GM12878 (cell line): Measurements from ENCODE around the gene DDHD1. TPM values are rescaled to one million over a fixed set of nuclear protein-coding genes. Genes with fewer than 3 reads are reported as not detected.

Source experiments
- ATAC-seq: fragments of 200-7000 bp; cut with Tn5 transposase; 3 replicates; pipeline ENCODE4 v1.9.1; 2020; ENCODE audit warnings: mild to moderate bottlenecking, moderate library complexity
- BruUV-seq: library from RNA; stranded (reverse); fragments of 400-500 nt; replicated peaks from 2 replicates; lab custom pipeline; 2021; lab: Mats Ljungman, UMichigan
- CTCF ChIA-PET: fragments of 300-600 bp; sonication (Branson Sonifier 250); formaldehyde crosslinking; extraction: SDS; loops from one replicate; lab custom pipeline; 2021; ENCODE audit warnings: inconsistent platforms; lab: Yijun Ruan, JAX
- POLR2A ChIA-PET: fragments of 350-600 bp; formaldehyde crosslinking; extraction: SDS; loops from one replicate; lab custom pipeline; 2021; ENCODE audit warnings: inconsistent platforms; lab: Charles Lee
- RAD21 ChIA-PET: fragments of 300-600 bp; sonication (Branson Sonifier 250); formaldehyde crosslinking; loops from one replicate; lab custom pipeline; 2023; ENCODE audit warnings: antibody characterized with exemption; ENCODE audit not compliant: unreplicated experiment; lab: Charles Lee
- SMC1A ChIA-PET: fragments of 300-600 bp; sonication (Branson Sonifier 250); formaldehyde crosslinking; loops from one replicate; lab custom pipeline; 2023; ENCODE audit not compliant: unreplicated experiment, uncharacterized antibody; lab: Charles Lee
- DNase-seq: peaks from one replicate; pipeline ENCODE4 v3.0.0-alpha.2; 2011; ENCODE audit warnings: low read depth, low spot score
- FAIRE-seq: peaks from 3 replicates; lab custom pipeline; 2011; peaks lifted over from hg19 to GRCh38; lab: Jason Lieb, UNC
- H2AFZ ChIP-seq: 2 replicates; pipeline ENCODE4 v1.6.0; 2011; ENCODE audit warnings: low read depth, low read length, control low read depth; ENCODE audit not compliant: control insufficient read depth
- H3K27ac ChIP-seq: 2 replicates; pipeline ENCODE4 v1.5.1; 2011; ENCODE audit warnings: control low read depth; ENCODE audit not compliant: control insufficient read depth, insufficient read depth
- H3K27me3 ChIP-seq, 2 experiments: replicated peaks in 1 of 2; 2 replicates each; pipeline versions ENCODE4 v1.6.0 to v1.6.1; 2011; ENCODE audit warnings: low read length in 1 of 2; ENCODE audit not compliant: control insufficient read depth in 2 of 2, insufficient read depth in 2 of 2
- H3K36me3 ChIP-seq, 2 experiments: 2 replicates each; pipeline ENCODE4 v1.5.1; 2011; ENCODE audit warnings: low read length in 1 of 2; ENCODE audit not compliant: control insufficient read depth in 2 of 2, insufficient read depth in 2 of 2
- H3K4me1 ChIP-seq: 2 replicates; pipeline ENCODE4 v1.6.1; 2011; ENCODE audit warnings: mild to moderate bottlenecking, low read length, moderate library complexity, mixed read lengths; ENCODE audit not compliant: control insufficient read depth, insufficient read depth
- H3K4me2 ChIP-seq: 2 replicates; pipeline ENCODE4 v1.6.0; 2011; ENCODE audit warnings: control low read depth; ENCODE audit not compliant: control insufficient read depth, insufficient read depth
- H3K4me3 ChIP-seq: fragments of 200-600 bp; sonication (generic); 2 replicates; pipeline ENCODE4 v1.5.1; 2016
- H3K79me2 ChIP-seq: 2 replicates; pipeline ENCODE4 v1.6.0; 2011; ENCODE audit warnings: low read length; ENCODE audit not compliant: control insufficient read depth, insufficient read depth
- H3K9ac ChIP-seq: 2 replicates; pipeline ENCODE4 v1.8.0; 2011; ENCODE audit warnings: low read length, control low read depth, mixed read lengths; ENCODE audit not compliant: control insufficient read depth, insufficient read depth
- H3K9me3 ChIP-seq: replicated peaks from 3 replicates; pipeline ENCODE4 v1.5.1; 2011; ENCODE audit warnings: mild to moderate bottlenecking, low read length; ENCODE audit not compliant: control insufficient read depth, insufficient read depth
- H4K20me1 ChIP-seq: 2 replicates; pipeline ENCODE4 v1.6.0; 2011; ENCODE audit not compliant: control insufficient read depth, insufficient read depth
- BCL11A ChIP-seq: IDR thresholded peaks from 2 replicates; pipeline ENCODE4 v1.6.1; 2011; ENCODE audit warnings: low read depth, low read length
- CHD4 ChIP-seq: fragments of 200-600 bp; sonication (generic); IDR thresholded peaks from 2 replicates; pipeline ENCODE4 v1.6.1; 2016; ENCODE audit warnings: mild to moderate bottlenecking
- CUX1 ChIP-seq: IDR thresholded peaks from 2 replicates; pipeline ENCODE4 v1.6.1; 2012; ENCODE audit warnings: improper control_type of control experiment, low read depth, low read length; ENCODE audit not compliant: insufficient replicate concordance
- ELK1 ChIP-seq: IDR thresholded peaks from 2 replicates; pipeline ENCODE4 v1.6.1; 2012; ENCODE audit warnings: low read depth, low read length, improper control_type of control experiment
- HCFC1 ChIP-seq: fragments of 150-350 bp; IDR thresholded peaks from 2 replicates; pipeline ENCODE4 v1.6.1; 2014; ENCODE audit warnings: low read length
- MYB ChIP-seq: fragments of 150-350 bp; IDR thresholded peaks from 2 replicates; pipeline ENCODE4 v1.6.1; 2014; ENCODE audit warnings: mild to moderate bottlenecking, low read depth, low read length, borderline replicate concordance
- NR2F1 ChIP-seq: fragments of 450-650 bp; conservative IDR thresholded peaks from 2 replicates; pipeline ENCODE4 v1.6.1; 2017; ENCODE audit warnings: mild to moderate bottlenecking
- PAX5 ChIP-seq: IDR thresholded peaks from 2 replicates; pipeline ENCODE4 v1.6.1; 2011; ENCODE audit warnings: low read depth, low read length, borderline replicate concordance
- RB1 ChIP-seq: fragments of 450-650 bp; formaldehyde crosslinking; IDR thresholded peaks from 2 replicates; pipeline ENCODE4 v1.6.1; 2017; ENCODE audit warnings: mild to moderate bottlenecking, borderline replicate concordance
- RUNX3 ChIP-seq: IDR thresholded peaks from 2 replicates; pipeline ENCODE4 v1.6.1; 2012; ENCODE audit warnings: low read length, inconsistent platforms
- SMARCA5 ChIP-seq: fragments of 450-650 bp; IDR thresholded peaks from 2 replicates; pipeline ENCODE4 v1.6.1; 2017; ENCODE audit warnings: mild to moderate bottlenecking
- STAT3 ChIP-seq: IDR thresholded peaks from 2 replicates; pipeline ENCODE4 v1.6.1; 2011; ENCODE audit warnings: low read depth, low read length, improper control_type of control experiment
- SUPT20H ChIP-seq: IDR thresholded peaks from 2 replicates; pipeline ENCODE4 v1.6.1; 2011; ENCODE audit warnings: low read depth, mild to moderate bottlenecking, low read length, moderate library complexity, borderline replicate concordance; ENCODE audit not compliant: control insufficient read depth
- YY1 ChIP-seq: IDR thresholded peaks from 2 replicates; pipeline ENCODE4 v1.6.1; 2011; ENCODE audit warnings: low read depth, mild to moderate bottlenecking, low read length
- ZSCAN29 ChIP-seq: fragments of 450-650 bp; IDR thresholded peaks from 2 replicates; pipeline ENCODE4 v1.6.1; 2017; ENCODE audit warnings: mild to moderate bottlenecking, moderate library complexity
- WGBS: methylation state at CpG from one replicate; pipeline ENCODE4 v1.1.6; 2016; ENCODE audit warnings: low lambda C conversion rate; ENCODE audit not compliant: insufficient replicate concordance, insufficient coverage; ENCODE audit errors: missing lambda C conversion rate; 5-methylcytosine and 5-hydroxymethylcytosine counted together
- in situ Hi-C: fragments of 300-500 bp; cut with MboI; formaldehyde crosslinking; loops from 9 replicates; pipeline ENCODE4 v1.14.3; 2018; ENCODE audit warnings: mixed read lengths
- intact Hi-C: fragments of 100-400 bp; cut with micrococcal nuclease; formaldehyde crosslinking; loops from one replicate; pipeline ENCODE4 v1.14.2; 2022; ENCODE audit not compliant: unreplicated experiment
- polyA plus RNA-seq, 11 experiments: library from polyadenylated mRNA; depleted of rRNA in 4 of 11; unstranded in 6 of 11; stranded (reverse) in 5 of 11; fragments of >200 nt; fragmentation: Nextera tagmentation in 4 of 11; fragmentation: Illumina TruSeq in 1 of 11; extraction: Ambion mirVana in 4 of 11; extraction: Trizol in 1 of 11; gene quantifications; 1 replicate in 1 of 11; 2 replicates in 10 of 11; pipeline versions ENCODE4 v1.2.1 to v1.2.3, GENCODE V29; 2011 to 2016; ENCODE audit warnings: inconsistent platforms in 2 of 11, missing spikeins in 2 of 11, low read depth in 1 of 11
- total RNA-seq, 4 experiments: library from RNA; depleted of rRNA in 3 of 4; stranded (reverse); fragments of >200 nt in 3 of 4; fragmentation: Illumina TruSeq in 1 of 4; extraction: Trizol in 1 of 4; gene quantifications; 2 replicates each; pipeline versions ENCODE4 v1.2.1 to v1.2.3, GENCODE V29; 2013 to 2021

The DDHD1 gene
- total and polyA plus RNA-seq, 10 of the 15 experiments (the other 5 are each of a cell fraction or from before 2014, with no cell fraction given): 7.7 to 52.3 (median 28.5) TPM

- 25% methylated on average over 10 of the region's 10 CpGs for WGBS
- Histone ChIP-seq H3K27me3 (no peaks in the 10 kb centered on the region), H3K9ac (peak overlapping the region; percentile 76), H3K4me3 (peak overlapping the region; percentile 63), H3K36me3 (no peaks in the 10 kb centered on the region), H3K9me3 (peaks cover under 1% of the 10 kb centered on the region), H2AFZ (peak overlapping the region; percentile 35), H4K20me1 (no peaks in the 10 kb centered on the region), H3K27ac (peak overlapping the region; percentile 98), H3K4me2 (peak overlapping the region; percentile 97), H3K79me2 (peaks cover 82% of the 10 kb centered on the region), H3K4me1 (peaks cover 22% of the 10 kb centered on the region)
- ATAC-seq (peak; percentile 34), FAIRE-seq (peak; percentile 35), DNase-seq (no peak)
- TF ChIP-seq ELK1 (no peak), MYB (no peak), SUPT20H (no peak), RB1 (no peak), ZSCAN29 (no peak), CHD4 (no peak), NR2F1 (no peak), YY1 (peak; percentile 59; the same call in 1 of the 2 replicates), CUX1 (no peak), BCL11A (no peak), STAT3 (0 out of 2 replicates have a peak, but pooled peaks have one; percentile 23), PAX5 (no peak), SMARCA5 (no peak), HCFC1 (no peak), RUNX3 (peak; percentile 46; the same call in 1 of the 2 replicates)
- RAD21 ChIA-PET: interaction anchor here (0.5 to 6.5 kb wide), 12 partner anchors 12 to 284 kb away, joined by 3 to 98 read pairs (median 7); partner anchors contain the start of gene DDHD1
- in situ Hi-C loops (no loop called here), intact Hi-C loops (loop anchor here (1.0 to 2.0 kb wide), 3 partner anchors 36 to 73 kb away; partner anchors contain the start of gene DDHD1)
- CTCF ChIA-PET: interaction anchor here (1.0 to 6.4 kb wide), 11 partner anchors 10 to 188 kb away, joined by 3 to 60 read pairs (median 4); partner anchors contain the start of gene DDHD1
- BruUV-seq: TSS peak; percentile 25
- SMC1A ChIA-PET: interaction anchor here (0.7 to 7.0 kb wide), 14 partner anchors 8 to 116 kb away, joined by 3 to 127 read pairs (median 6); partner anchors contain the start of gene DDHD1
- POLR2A ChIA-PET: interaction anchor here (0.7 to 5.0 kb wide), 5 partner anchors 8 to 42 kb away, joined by 3 to 48 read pairs (median 3); partner anchors contain the start of gene DDHD1
These were observed 44.6 kb downstream of the DDHD1 start for GRCh38 chr14:53108292-53109104.
